Choroid plexus epithelial cell (primary cell): ENCODE data around the gene BRD3.
"Not testable (repeated sequence)": the region's sequence is repeated elsewhere in the genome, so short reads cannot be mapped to it uniquely, and the experiment has no call there.

Source experiments
- DNase-seq: peaks from one replicate; pipeline ENCODE4 v3.0.0-alpha.2; 2010; ENCODE audit warnings: low read depth
- H3K4me3 ChIP-seq: 2 replicates; pipeline ENCODE4 v1.5.1; 2011; ENCODE audit warnings: low read depth, mild to moderate bottlenecking, control low read depth, low read length, moderate library complexity
- CTCF ChIP-seq: conservative IDR thresholded peaks from 2 replicates; pipeline ENCODE4 v1.5.1; 2011; ENCODE audit warnings: low read depth, mild to moderate bottlenecking, control low read depth, inconsistent platforms, low read length, moderate library complexity

Gene BRD3

GRCh38 chr9:134067904-134068743, at the start of gene BRD3:
BRD3 (minus strand) TSS chr9:134068026; CDS start chr9:134053477, 14,549 bp downstream.
- peak within 1 kb of the TSS; percentile 75 for H3K4me3 ChIP-seq
- TF ChIP-seq CTCF: no peak
- peak; percentile 89 for DNase-seq

- no peak overlapping the region for H3K4me3 ChIP-seq
- no peak for TF ChIP-seq CTCF
- DNase-seq: no peak
These were observed 44.7 kb upstream of the BRD3 start for GRCh38 chr9:134112561-134112960.

- H3K4me3 ChIP-seq: no peak overlapping the region
- DNase-seq: no peak
- TF ChIP-seq CTCF: no peak
These were observed 43.2 kb upstream of the BRD3 start for GRCh38 chr9:134111064-134111463.

GRCh38 chr9:134103391-134103998, 35.7 kb upstream of the BRD3 start:
- no peak for TF ChIP-seq CTCF
- no peak for DNase-seq
- H3K4me3 ChIP-seq: no peak overlapping the region

- no peak for TF ChIP-seq CTCF
- H3K4me3 ChIP-seq: no peak overlapping the region
- DNase-seq: no peak
These were observed 33.9 kb upstream of the BRD3 start for GRCh38 chr9:134101623-134102149.

- H3K4me3 ChIP-seq, DNase-seq: not testable (repeated sequence)
These were observed 33.3 kb upstream of the BRD3 start for GRCh38 chr9:134101133-134101532.

GRCh38 chr9:134100040-134100439, 32.2 kb upstream of the BRD3 start:
- TF ChIP-seq CTCF: no peak
- no peak overlapping the region for H3K4me3 ChIP-seq
- DNase-seq: no peak
